C4-2B (cell line): ENCODE results near the gene KAZN.

Experiments
- H3K27ac ChIP-seq: fragments of 450-650 bp; 2 replicates; pipeline ENCODE4 v1.5.1; 2017
- ZFX ChIP-seq: fragments of 450-650 bp; IDR thresholded peaks from 2 replicates; pipeline ENCODE4 v1.6.1; 2017
- TF ChIP-seq, protein P1 (sequence below): fragments of 450-650 bp; conservative IDR thresholded peaks from 2 replicates; pipeline ENCODE4 v1.5.1; 2017; ENCODE audit warnings: mild to moderate bottlenecking

Gene KAZN

DNA sequence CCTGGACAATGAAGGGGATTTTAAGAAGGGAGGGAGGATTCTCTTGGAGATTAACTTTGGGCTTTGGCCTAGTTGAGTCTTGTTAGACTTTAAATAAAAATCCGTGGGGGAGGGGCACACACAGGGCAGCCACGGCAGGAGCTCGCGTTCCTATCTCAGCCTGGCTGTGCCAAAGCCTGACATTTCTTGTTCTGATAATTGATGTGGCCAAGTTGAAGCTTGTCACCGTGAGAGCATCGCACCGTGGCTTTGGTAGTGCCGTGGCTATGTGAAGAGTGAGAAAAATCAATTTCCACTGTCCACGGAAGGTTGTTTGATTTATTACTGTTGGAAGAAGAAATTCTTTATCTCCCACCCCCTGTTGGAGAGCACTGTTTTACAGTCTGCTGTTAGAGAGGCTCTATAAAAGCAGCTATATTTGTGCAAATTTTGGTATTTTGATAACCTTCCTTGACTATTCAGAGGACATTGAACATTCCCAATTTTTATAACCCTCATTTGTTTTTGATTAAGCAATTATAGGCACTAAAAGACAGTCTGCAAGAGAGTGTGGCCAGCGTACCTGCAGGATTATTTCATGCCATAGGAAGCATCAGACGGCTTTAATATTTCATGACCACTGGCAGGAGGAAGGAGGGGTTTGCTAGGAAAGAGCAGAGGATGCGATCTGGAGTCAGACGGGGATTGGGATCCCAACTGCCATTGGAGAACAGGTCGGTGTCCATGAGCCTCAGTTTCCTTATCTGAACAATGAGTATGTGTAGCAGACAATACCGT, 160.7 kb downstream of the KAZN start:
- no peak overlapping the region for H3K27ac ChIP-seq
- TF ChIP-seq, protein P1, sequence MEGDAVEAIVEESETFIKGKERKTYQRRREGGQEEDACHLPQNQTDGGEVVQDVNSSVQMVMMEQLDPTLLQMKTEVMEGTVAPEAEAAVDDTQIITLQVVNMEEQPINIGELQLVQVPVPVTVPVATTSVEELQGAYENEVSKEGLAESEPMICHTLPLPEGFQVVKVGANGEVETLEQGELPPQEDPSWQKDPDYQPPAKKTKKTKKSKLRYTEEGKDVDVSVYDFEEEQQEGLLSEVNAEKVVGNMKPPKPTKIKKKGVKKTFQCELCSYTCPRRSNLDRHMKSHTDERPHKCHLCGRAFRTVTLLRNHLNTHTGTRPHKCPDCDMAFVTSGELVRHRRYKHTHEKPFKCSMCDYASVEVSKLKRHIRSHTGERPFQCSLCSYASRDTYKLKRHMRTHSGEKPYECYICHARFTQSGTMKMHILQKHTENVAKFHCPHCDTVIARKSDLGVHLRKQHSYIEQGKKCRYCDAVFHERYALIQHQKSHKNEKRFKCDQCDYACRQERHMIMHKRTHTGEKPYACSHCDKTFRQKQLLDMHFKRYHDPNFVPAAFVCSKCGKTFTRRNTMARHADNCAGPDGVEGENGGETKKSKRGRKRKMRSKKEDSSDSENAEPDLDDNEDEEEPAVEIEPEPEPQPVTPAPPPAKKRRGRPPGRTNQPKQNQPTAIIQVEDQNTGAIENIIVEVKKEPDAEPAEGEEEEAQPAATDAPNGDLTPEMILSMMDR: no peak
- no peak for TF ChIP-seq ZFX

DNA sequence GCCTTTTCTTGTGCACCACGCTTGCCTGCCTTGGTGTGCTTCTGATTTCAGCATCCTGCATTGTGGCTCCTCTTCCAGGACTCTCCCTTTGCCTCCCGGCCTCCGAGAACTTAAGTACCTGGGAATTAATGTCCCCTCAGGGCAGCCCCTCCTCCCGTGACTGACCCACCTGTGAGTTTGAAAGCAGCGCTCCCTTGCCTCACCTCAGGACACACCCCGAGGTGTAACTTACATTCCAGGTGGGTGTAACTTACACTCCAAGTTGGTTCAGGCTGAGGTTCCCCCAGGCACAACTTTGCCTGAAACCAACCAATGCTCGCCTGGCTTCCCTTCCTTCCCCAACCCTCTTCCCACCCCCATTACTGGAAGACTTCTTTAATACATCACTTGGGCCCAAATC, 161.4 kb downstream of the KAZN start:
- TF ChIP-seq ZFX: no peak
- TF ChIP-seq, protein P1: no peak
- no peak overlapping the region for H3K27ac ChIP-seq

DNA sequence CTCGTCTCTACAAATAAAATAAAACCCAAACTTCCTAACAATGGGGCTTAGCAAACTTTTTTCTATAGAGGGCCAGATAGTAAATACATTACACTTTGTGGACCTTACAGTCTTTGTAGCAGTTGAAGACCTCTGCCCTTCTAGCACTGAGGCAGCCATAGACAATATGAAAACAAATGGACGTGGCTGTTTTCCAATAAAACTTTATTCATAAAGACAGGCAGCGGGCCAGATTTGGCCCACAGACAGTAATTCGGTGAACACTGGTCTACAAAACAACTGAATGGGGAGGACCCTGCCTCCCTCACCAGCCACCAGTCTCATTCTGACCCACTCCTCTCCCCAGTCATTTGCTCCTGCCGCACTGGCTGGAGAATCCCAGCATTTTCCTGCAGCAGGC, 162.3 kb downstream of the KAZN start:
- TF ChIP-seq, protein P1: no peak
- TF ChIP-seq ZFX: no peak
- no peak overlapping the region for H3K27ac ChIP-seq

DNA sequence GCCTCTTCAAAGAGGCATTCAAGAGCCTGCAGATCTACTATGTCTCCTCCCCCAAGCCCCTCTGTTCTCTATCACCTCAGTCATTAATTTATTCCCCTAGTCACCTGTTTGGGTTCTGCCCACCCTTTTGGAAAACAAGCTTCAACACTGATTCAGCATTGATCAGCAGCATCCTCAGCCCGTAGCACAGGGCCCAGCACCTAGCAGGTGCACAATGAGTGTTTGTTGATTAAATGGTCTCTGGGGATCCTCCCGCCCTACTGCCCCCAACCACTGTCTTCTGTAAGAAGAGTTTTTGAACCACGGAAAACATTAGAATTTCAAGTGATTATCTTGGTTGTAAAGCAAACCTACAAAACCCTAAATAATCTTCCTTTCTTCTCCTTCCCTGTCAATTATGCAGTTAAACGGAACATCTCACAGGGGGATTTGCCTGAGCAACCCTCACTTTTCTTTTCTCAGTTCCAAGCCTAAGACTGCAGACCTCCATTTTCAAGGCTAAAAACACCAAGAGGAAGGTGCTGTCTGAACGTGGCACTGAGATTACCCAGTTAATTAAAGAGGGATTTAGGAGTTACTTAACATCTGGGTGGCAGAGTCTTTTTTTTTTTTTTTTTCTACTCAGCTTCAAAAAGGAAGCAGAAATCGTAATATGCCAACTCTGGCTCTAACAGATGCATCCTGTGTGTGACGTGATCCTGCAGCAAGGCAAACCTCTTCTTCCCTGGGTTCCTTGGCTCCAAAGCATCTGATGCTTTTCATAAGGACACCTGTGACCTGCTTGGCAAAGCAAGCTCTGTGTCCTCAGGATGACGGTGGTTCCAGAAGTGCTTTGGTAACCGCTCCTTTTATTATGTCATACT, 163.0 kb downstream of the KAZN start:
- no peak for TF ChIP-seq ZFX
- H3K27ac ChIP-seq: no peak overlapping the region

DNA sequence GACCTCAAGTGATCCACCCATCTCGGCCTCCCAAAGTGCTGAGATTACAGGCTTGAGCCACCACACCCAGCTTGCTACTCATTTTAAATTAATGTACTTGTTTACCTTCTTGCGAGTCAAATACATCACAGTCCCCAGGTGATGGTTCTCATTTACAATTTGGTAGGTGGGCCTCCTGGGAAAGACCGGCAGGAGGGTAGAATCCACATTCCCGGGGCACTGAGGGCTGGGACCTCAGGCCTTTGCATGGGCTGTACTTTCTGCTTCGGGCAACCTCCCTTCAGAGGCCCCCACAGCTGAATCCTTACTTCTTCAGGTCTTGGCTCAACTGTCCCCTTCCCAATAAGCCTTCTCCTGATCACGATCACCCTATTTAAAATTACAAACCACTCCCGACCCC, 165.5 kb downstream of the KAZN start:
- TF ChIP-seq, protein P1: no peak
- TF ChIP-seq ZFX: no peak
- H3K27ac ChIP-seq: no peak overlapping the region

DNA sequence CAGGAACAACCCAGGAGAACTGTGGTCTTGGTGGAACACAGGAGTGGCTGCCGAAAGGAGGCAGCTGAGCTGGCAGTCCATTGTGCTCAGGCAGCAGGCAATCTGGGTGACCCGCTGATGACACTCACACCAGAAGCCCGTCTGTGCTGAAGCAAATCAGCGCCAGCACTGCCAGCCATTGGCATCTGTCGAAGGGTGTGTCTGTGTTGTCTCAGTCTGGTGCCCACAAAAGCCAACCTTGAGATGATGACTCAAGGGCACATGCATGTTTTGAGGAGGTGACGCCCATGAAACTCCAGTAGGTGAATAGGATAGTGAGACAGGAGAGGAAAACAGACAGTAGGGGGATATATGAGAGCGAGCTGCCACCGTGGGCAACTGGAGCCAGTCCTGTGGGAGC, 167.3 kb downstream of the KAZN start:
- no peak overlapping the region for H3K27ac ChIP-seq
- TF ChIP-seq ZFX: no peak
- TF ChIP-seq, protein P1: no peak

DNA sequence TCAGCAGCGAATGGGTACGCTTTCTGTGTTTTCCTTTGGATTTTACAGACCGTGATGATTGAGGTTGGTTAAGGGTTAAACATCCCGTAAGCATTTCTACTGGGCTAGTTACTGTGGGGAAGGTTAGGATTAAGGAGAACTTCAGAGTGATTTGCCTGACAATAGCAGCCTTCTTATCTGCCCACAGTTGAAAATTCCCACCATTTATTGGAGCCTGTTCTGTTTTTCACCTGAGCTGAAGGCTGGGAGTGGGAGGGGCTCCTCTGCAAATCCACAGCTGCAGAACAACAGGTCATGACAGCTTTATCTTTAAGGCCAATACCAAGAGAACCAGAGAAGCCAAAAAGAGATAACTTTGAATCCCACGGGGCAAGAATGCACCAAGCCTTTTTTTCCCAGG, 168.6 kb downstream of the KAZN start:
- TF ChIP-seq, protein P1: no peak
- no peak for TF ChIP-seq ZFX
- no peak overlapping the region for H3K27ac ChIP-seq
